CD4-positive, alpha-beta T cell treated with Interleukin-15 for 4 hours (primary cell): ENCODE data around the gene CHKA.
A peak's percentile ranks its signal among the peaks of the same experiment; 100 is the strongest.

Source experiments
- DNase-seq: peaks from one replicate; pipeline ENCODE4 v3.0.0-alpha.2; 2020; ENCODE audit warnings: low spot score

Gene CHKA

GRCh38 chr11:68044145-68044813 lies 76.9 kb downstream of the CHKA start:
- DNase-seq, result no peak

- no peak for DNase-seq
Observed at GRCh38 chr11:68043349-68044144, 77.6 kb downstream of the CHKA start.

- DNase-seq, result no peak
Observed at GRCh38 chr11:68043029-68043348, 78.2 kb downstream of the CHKA start.

- no peak for DNase-seq
Observed at GRCh38 chr11:68042219-68043028, 78.8 kb downstream of the CHKA start.

GRCh38 chr11:68041617-68042218 lies 79.5 kb downstream of the CHKA start:
- DNase-seq, result no peak

GRCh38 chr11:68040957-68041591 lies 80.1 kb downstream of the CHKA start:
- DNase-seq, result no peak

GRCh38 chr11:68040101-68040956 lies 80.9 kb downstream of the CHKA start:
- DNase-seq, result peak; percentile 32

GRCh38 chr11:68039526-68040086 lies 81.6 kb downstream of the CHKA start:
- DNase-seq, result no peak

- DNase-seq, result peak; percentile 45
Observed at GRCh38 chr11:68038718-68039525, 82.3 kb downstream of the CHKA start, which contains the start of gene TCIRG1. TSS of gene TCIRG1 (plus strand) at chr11:68039025. CDS start at chr11:68041272, 2,247 bp downstream.

GRCh38 chr11:68038226-68038717 lies 82.9 kb downstream of the CHKA start:
- DNase-seq, result no peak

GRCh38 chr11:68037411-68038225 lies 83.6 kb downstream of the CHKA start:
- no peak for DNase-seq

GRCh38 chr11:68036717-68037239 lies 84.4 kb downstream of the CHKA start:
- peak; percentile 21 for DNase-seq

GRCh38 chr11:68036141-68036716 lies 85.0 kb downstream of the CHKA start:
- no peak for DNase-seq

GRCh38 chr11:68035266-68035876 lies 85.8 kb downstream of the CHKA start:
- DNase-seq, result no peak

- no peak for DNase-seq
Observed at GRCh38 chr11:68033708-68034045, 87.5 kb downstream of the CHKA start.

GRCh38 chr11:68032997-68033707 lies 88.0 kb downstream of the CHKA start:
- no peak for DNase-seq

GRCh38 chr11:68032003-68032402 lies 89.2 kb downstream of the CHKA start:
- DNase-seq, result no peak
